ENCODE measurements around the gene OR2Y1.
"Not testable (repeated sequence)": the region's sequence is repeated elsewhere in the genome, so short reads cannot be mapped to it uniquely, and the experiment has no call there.

The OR2Y1 gene

DNA sequence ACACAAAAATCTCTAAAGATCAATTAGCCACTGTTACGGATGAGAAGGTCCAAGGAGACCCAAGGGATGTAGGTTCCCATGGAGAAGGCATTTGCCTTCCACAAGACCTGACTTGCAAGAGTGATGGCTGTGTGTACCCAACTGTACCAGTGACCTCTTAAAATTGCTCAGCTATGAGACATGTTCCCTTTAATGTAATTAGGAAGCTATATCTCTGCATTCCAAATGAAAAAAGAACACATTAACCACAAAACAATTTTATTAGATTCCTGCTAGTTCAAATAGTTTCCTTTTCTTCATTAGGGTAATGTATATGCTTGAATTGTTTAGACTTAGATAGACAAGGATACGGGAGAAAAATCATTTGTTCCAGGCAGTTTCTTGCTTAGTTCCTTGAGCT, 3.3 kb downstream of the OR2Y1 start:
- no peak overlapping the region for H3K9ac ChIP-seq (ENCODE audit: low read depth, low read length)
- no peaks in the 10 kb centered on the region for H3K27me3 ChIP-seq (ENCODE audit: control insufficient read depth, insufficient read depth, low read length)
- no peak overlapping the region for H3K4me3 ChIP-seq (ENCODE audit: low read depth, low read length)
- H3K27ac ChIP-seq (ENCODE audit: low read depth, low read length) = no peak overlapping the region
- no peaks in the 10 kb centered on the region for H3K9me3 ChIP-seq (ENCODE audit: control insufficient read depth, insufficient read depth, low read length)
- no peaks in the 10 kb centered on the region for H3K36me3 ChIP-seq (ENCODE audit: control insufficient read depth, insufficient read depth, low read length)
- no peaks in the 10 kb centered on the region for H3K4me1 ChIP-seq (ENCODE audit: control insufficient read depth, insufficient read depth, low read length)

DNA sequence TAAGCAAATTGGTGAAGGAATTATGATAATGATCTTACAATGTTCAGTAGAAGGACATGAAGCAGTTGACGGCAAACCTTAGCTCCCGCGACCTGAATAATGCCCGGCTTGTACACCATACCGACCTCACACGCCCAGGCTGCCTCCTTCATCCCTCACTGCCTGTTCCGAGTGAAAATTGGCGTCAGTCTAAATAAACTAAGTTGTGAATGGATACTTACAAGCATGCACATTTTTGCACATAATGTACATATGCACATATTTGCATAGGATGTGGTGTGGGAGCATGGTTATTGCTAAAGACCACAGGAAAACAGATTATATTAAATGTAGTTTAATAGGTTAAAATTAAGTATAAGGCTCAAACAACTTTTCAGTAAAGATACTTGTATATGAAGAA, 14.9 kb downstream of the OR2Y1 start:
- no peak overlapping the region for H3K9ac ChIP-seq (ENCODE audit: low read depth, low read length)
- H3K27me3 ChIP-seq (ENCODE audit: control insufficient read depth, insufficient read depth, low read length) = no peaks in the 10 kb centered on the region
- no peak overlapping the region for H3K4me3 ChIP-seq (ENCODE audit: low read depth, low read length)
- no peaks in the 10 kb centered on the region for H3K4me1 ChIP-seq (ENCODE audit: control insufficient read depth, insufficient read depth, low read length)
- H3K36me3 ChIP-seq (ENCODE audit: control insufficient read depth, insufficient read depth, low read length) = no peaks in the 10 kb centered on the region
- no peak overlapping the region for H3K27ac ChIP-seq (ENCODE audit: low read depth, low read length)
- H3K9me3 ChIP-seq (ENCODE audit: control insufficient read depth, insufficient read depth, low read length) = no peaks in the 10 kb centered on the region

DNA sequence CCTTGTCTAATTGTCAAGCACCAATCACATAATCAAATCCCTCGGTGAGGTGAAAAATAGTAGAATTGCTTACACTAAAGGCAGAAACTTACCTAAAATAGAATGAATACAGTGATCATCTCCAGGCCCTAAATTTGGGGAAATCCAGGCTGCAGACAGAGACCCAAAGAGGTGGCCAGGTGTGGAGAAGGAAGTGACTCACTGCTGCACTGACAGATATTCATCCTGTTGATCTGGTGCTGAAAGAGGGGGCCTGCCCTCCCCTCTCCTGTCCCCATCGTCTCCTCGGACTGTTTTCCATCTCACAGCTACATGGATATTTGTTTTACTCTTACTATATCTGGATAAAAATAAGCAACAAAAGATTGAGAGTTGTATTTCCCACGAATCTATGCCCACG, 15.9 kb downstream of the OR2Y1 start:
- Histone ChIP-seq H3K27me3 (ENCODE audit: control insufficient read depth, insufficient read depth, low read length) (no peaks in the 10 kb centered on the region), H3K4me3 (ENCODE audit: low read depth, low read length) (no peak overlapping the region), H3K27ac (ENCODE audit: low read depth, low read length) (no peak overlapping the region), H3K9me3 (ENCODE audit: control insufficient read depth, insufficient read depth, low read length) (no peaks in the 10 kb centered on the region), H3K4me1 (ENCODE audit: control insufficient read depth, insufficient read depth, low read length) (no peaks in the 10 kb centered on the region), H3K36me3 (ENCODE audit: control insufficient read depth, insufficient read depth, low read length) (no peaks in the 10 kb centered on the region), H3K9ac (ENCODE audit: low read depth, low read length) (no peak overlapping the region)

DNA sequence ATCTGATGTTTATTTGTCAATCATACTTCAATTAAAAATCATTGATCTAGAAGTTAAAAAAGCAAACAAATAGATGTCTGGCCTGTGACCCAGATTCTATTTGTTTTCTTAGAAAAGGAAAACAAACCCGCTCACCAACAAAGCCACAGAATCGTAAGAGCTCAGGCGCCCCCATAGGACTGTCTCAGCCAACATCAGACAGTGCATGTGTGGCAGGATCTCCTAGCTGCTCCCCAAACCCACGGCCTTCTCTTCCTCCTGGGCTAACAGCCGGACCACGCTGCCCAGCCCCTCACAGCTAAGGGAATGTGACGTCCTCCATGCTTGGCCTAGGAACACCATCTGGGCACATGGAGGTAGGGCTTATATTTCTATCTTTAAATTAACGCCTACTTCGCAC, 19.4 kb downstream of the OR2Y1 start:
- Histone ChIP-seq H3K27me3 (ENCODE audit: control insufficient read depth, insufficient read depth, low read length) (no peaks in the 10 kb centered on the region), H3K36me3 (ENCODE audit: control insufficient read depth, insufficient read depth, low read length) (no peaks in the 10 kb centered on the region), H3K9ac (ENCODE audit: low read depth, low read length) (no peak overlapping the region), H3K9me3 (ENCODE audit: control insufficient read depth, insufficient read depth, low read length) (no peaks in the 10 kb centered on the region), H3K4me3 (ENCODE audit: low read depth, low read length) (no peak overlapping the region), H3K27ac (ENCODE audit: low read depth, low read length) (no peak overlapping the region), H3K4me1 (ENCODE audit: control insufficient read depth, insufficient read depth, low read length) (no peaks in the 10 kb centered on the region)

DNA sequence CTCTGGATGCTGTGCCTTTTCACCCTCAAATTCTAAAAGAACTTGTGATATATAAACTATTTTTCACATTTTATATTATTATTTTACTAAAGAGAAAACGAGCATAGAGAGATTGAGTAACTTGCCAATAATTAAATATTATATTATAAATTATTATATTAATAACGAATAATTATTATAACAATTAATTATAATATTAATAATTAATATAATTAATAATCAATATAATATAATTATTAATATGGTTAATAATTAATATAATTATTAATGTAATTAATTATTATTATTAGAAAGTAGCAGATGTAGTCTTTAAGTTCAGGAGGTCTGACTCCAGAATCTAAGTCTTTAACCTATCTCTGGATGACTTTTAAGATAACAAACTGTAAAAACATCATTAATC, 20.1 kb downstream of the OR2Y1 start:
- Histone ChIP-seq H3K4me1 (ENCODE audit: control insufficient read depth, insufficient read depth, low read length) (no peaks in the 10 kb centered on the region), H3K9me3 (ENCODE audit: control insufficient read depth, insufficient read depth, low read length) (no peaks in the 10 kb centered on the region), H3K27me3 (ENCODE audit: control insufficient read depth, insufficient read depth, low read length) (no peaks in the 10 kb centered on the region), H3K27ac (ENCODE audit: low read depth, low read length) (no peak overlapping the region), H3K36me3 (ENCODE audit: control insufficient read depth, insufficient read depth, low read length) (no peaks in the 10 kb centered on the region), H3K4me3 (ENCODE audit: low read depth, low read length) (no peak overlapping the region), H3K9ac (ENCODE audit: low read depth, low read length) (no peak overlapping the region)

DNA sequence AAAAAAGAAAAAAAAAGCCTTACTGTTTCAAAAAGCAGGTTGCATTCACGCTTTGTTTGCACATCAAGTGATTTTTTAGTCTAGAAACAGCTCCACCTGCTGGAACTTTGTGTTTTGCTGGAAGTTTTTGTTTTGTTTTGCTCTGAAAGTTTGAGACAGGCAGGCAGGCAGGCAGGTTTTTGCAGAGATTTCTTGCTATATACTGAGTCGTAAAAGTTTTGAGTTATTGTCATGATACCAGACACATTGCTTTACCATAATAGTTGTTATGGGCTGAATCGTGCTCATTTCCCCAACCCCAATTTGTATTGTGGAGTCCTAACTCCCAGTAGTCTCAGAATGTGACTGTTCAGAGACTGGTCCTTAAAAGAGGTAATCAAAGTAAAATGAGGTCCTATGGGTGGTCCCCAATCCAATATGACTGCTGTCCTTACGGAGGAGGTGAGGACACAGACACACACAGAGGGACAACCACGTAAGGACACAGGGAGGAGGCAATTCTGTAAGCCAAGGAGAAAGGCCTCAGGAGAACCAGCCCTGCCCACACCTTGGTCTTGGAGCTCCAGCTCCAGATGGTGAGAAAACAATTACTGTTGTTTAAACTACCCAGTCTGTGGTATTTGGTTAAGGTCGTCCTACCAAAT, 20.9 kb downstream of the OR2Y1 start:
- Histone ChIP-seq H3K36me3 (ENCODE audit: control insufficient read depth, insufficient read depth, low read length) (no peaks in the 10 kb centered on the region), H3K9ac (ENCODE audit: low read depth, low read length) (no peak overlapping the region), H3K4me1 (ENCODE audit: control insufficient read depth, insufficient read depth, low read length) (no peaks in the 10 kb centered on the region), H3K27me3 (ENCODE audit: control insufficient read depth, insufficient read depth, low read length) (no peaks in the 10 kb centered on the region), H3K27ac (ENCODE audit: low read depth, low read length) (no peak overlapping the region), H3K4me3 (ENCODE audit: low read depth, low read length) (no peak overlapping the region), H3K9me3 (ENCODE audit: control insufficient read depth, insufficient read depth, low read length) (no peaks in the 10 kb centered on the region)

DNA sequence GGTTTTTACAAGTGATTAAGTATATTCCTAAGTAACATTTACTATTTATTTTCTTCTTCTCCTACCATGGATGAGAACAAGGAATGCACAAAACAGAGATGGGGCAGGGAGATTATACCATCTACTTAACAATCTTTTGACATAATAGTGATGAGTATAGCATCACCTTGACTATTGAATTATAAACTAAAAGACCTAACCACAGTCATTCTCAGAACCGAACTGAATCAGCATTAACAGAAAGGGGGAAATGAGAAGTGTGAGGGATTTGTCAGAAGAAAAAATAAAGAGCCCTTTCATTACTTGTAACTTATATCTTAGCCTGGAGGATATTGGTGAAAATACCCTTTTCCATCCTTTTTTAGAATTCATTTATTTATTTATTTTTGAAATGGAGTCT, 21.9 kb downstream of the OR2Y1 start:
- H3K27me3 ChIP-seq (ENCODE audit: control insufficient read depth, insufficient read depth, low read length) = no peaks in the 10 kb centered on the region
- H3K9ac ChIP-seq (ENCODE audit: low read depth, low read length) = no peak overlapping the region
- H3K36me3 ChIP-seq (ENCODE audit: control insufficient read depth, insufficient read depth, low read length) = no peaks in the 10 kb centered on the region
- no peaks in the 10 kb centered on the region for H3K4me1 ChIP-seq (ENCODE audit: control insufficient read depth, insufficient read depth, low read length)
- no peak overlapping the region for H3K27ac ChIP-seq (ENCODE audit: low read depth, low read length)
- H3K9me3 ChIP-seq (ENCODE audit: control insufficient read depth, insufficient read depth, low read length) = peaks cover 3% of the 10 kb centered on the region; the same call in 1 of the 2 replicates
- no peak overlapping the region for H3K4me3 ChIP-seq (ENCODE audit: low read depth, low read length)

DNA sequence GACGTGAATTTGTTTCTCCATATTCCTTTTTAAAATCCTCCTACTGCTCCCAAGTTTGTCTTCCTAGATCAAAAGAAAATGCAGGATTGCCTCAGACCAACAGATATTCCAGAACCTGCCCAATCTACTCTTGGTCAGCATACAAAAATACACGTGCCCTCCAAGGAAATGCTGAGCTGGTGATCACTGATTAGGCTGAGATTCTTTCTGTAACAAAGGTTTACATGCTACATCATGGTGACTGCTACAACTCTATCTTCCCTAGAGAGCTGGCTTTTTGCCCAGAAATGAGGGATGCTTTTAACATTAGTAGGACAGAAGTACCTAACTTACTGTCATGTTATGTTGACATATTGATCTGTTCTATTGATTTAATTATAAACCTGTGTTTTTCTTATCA, 35.5 kb downstream of the OR2Y1 start:
- H3K36me3 ChIP-seq (ENCODE audit: control insufficient read depth, insufficient read depth, low read length) = no peaks in the 10 kb centered on the region
- no peaks in the 10 kb centered on the region for H3K9me3 ChIP-seq (ENCODE audit: control insufficient read depth, insufficient read depth, low read length)
- H3K27me3 ChIP-seq (ENCODE audit: control insufficient read depth, insufficient read depth, low read length) = no peaks in the 10 kb centered on the region
- no peak overlapping the region for H3K9ac ChIP-seq (ENCODE audit: low read depth, low read length)
- H3K27ac ChIP-seq (ENCODE audit: low read depth, low read length) = peak overlapping the region; percentile 47
- H3K4me3 ChIP-seq (ENCODE audit: low read depth, low read length) = no peak overlapping the region
- H3K4me1 ChIP-seq (ENCODE audit: control insufficient read depth, insufficient read depth, low read length) = peaks cover 11% of the 10 kb centered on the region

DNA sequence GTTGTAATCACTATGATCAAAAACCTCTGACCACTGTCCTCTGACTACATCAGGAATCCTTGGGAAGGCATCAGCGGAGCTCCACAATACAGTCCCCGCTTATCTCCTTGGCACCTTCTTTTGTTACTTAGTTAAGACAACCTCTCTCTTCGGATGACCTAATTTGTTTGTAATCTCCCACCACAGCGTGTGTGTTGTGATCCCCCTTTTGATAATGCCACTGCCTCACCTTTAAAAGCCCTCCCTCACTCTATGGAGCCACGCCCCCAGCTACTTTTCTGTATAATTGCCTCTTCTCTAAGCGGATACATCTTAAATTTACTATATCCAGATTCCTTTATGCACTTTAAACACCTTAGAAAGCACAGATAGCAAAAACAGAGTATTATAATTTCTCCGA, 35.9 kb downstream of the OR2Y1 start:
- Histone ChIP-seq H3K4me3 (ENCODE audit: low read depth, low read length) (no peak overlapping the region), H3K27me3 (ENCODE audit: control insufficient read depth, insufficient read depth, low read length) (no peaks in the 10 kb centered on the region), H3K9me3 (ENCODE audit: control insufficient read depth, insufficient read depth, low read length) (no peaks in the 10 kb centered on the region), H3K4me1 (ENCODE audit: control insufficient read depth, insufficient read depth, low read length) (peaks cover 7% of the 10 kb centered on the region), H3K9ac (ENCODE audit: low read depth, low read length) (no peak overlapping the region), H3K27ac (ENCODE audit: low read depth, low read length) (peak overlapping the region; percentile 47), H3K36me3 (ENCODE audit: control insufficient read depth, insufficient read depth, low read length) (no peaks in the 10 kb centered on the region)

DNA sequence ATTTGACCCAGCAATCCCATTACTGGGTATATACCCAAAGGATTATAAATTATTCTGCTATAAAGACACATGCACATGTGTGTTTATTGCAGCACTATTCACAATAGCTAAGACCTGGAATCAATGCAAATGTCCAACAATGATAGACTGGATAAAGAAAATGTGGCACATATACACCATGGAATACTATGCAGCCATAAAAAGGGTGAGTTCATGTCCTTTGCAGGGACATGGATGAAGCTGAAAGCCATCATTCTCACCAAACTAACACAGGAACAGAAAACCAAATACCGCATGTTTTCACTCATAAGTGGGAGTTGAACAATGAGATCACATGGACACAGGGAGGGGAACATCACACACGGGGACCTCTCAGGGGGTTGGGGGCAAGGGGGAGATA, 36.5 kb downstream of the OR2Y1 start:
- not testable (repeated sequence) for H3K4me1 ChIP-seq (ENCODE audit: control insufficient read depth, insufficient read depth, low read length); H3K27me3 ChIP-seq (ENCODE audit: control insufficient read depth, insufficient read depth, low read length); H3K4me3 ChIP-seq (ENCODE audit: low read depth, low read length); H3K27ac ChIP-seq (ENCODE audit: low read depth, low read length); H3K36me3 ChIP-seq (ENCODE audit: control insufficient read depth, insufficient read depth, low read length); H3K9me3 ChIP-seq (ENCODE audit: control insufficient read depth, insufficient read depth, low read length); H3K9ac ChIP-seq (ENCODE audit: low read depth, low read length)

DNA sequence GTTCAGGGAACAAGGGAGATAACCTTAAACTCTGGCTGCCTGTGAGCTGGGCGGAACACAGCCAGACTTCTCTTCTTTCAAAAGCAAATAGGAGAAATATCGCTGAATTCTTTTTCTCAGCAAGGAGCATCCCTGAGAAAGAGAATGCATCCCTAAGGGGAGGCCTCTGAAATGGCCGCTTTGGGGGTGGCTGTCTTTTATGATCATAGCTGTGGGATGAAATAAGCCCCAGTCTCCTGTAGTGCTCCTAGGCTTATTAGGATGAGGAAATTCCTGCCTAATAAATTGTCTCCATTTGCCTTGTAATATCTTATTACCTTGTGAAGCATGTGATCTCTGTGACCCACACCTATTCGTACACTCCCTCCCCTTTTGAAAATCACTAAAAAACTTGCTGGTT, 39.4 kb downstream of the OR2Y1 start:
- not testable (repeated sequence) for H3K27ac ChIP-seq (ENCODE audit: low read depth, low read length); H3K4me3 ChIP-seq (ENCODE audit: low read depth, low read length); H3K36me3 ChIP-seq (ENCODE audit: control insufficient read depth, insufficient read depth, low read length); H3K4me1 ChIP-seq (ENCODE audit: control insufficient read depth, insufficient read depth, low read length); H3K9ac ChIP-seq (ENCODE audit: low read depth, low read length); H3K27me3 ChIP-seq (ENCODE audit: control insufficient read depth, insufficient read depth, low read length); H3K9me3 ChIP-seq (ENCODE audit: control insufficient read depth, insufficient read depth, low read length)

DNA sequence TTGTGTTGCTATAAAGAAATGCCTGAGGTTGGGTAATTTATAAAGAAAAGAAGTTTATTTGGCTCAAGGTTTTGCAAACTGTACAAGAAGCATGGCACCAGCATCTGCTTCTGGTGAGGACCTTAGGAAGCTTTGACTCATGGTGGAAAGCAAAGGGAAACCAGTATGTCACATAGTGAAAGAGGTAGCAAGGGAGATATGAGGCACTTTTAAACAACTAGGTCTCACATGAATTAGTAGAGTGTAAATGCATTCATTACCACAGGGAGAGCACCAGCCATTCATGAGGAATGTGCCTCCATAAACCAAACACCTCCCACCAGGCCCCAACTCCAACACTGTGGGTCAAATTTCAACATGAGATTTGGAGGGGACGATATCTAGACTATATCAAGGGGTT, 40.8 kb downstream of the OR2Y1 start:
- Histone ChIP-seq H3K27me3 (ENCODE audit: control insufficient read depth, insufficient read depth, low read length) (no peaks in the 10 kb centered on the region), H3K36me3 (ENCODE audit: control insufficient read depth, insufficient read depth, low read length) (no peaks in the 10 kb centered on the region), H3K27ac (ENCODE audit: low read depth, low read length) (no peak overlapping the region), H3K9ac (ENCODE audit: low read depth, low read length) (no peak overlapping the region), H3K9me3 (ENCODE audit: control insufficient read depth, insufficient read depth, low read length) (no peaks in the 10 kb centered on the region), H3K4me1 (ENCODE audit: control insufficient read depth, insufficient read depth, low read length) (peaks cover under 1% of the 10 kb centered on the region), H3K4me3 (ENCODE audit: low read depth, low read length) (no peak overlapping the region)

Data from HUES48 (cell line).